ENCODE data around the gene PTPRU. TPM values are rescaled to one million over a fixed set of nuclear protein-coding genes. Genes with fewer than 3 reads are reported as not detected.

Gene PTPRU
- total RNA-seq, 1 experiment from 2014 or later, result 40.7 TPM

GRCh38 chr1:29243023-29243870 lies 6.9 kb downstream of the PTPRU start:
- Histone ChIP-seq H4K20me1 (ENCODE audit: insufficient read depth) (no peaks in the 10 kb centered on the region), H3K4me1 (ENCODE audit: control insufficient read depth in 1 of 2, insufficient read depth in 2 of 2, low read length in 2 of 2) (peaks cover 17 to 23% of the 10 kb centered on the region in 2 experiments), H3K9me2 (ENCODE audit: insufficient read depth) (no peaks in the 10 kb centered on the region), H3K36me3 (ENCODE audit: control insufficient read depth in 1 of 2, insufficient read depth in 2 of 2, low read length in 2 of 2) (no peaks in the 10 kb centered on the region), H3K4me3 (replicated peaks in 1 of 2; ENCODE audit: low read depth in 1 of 2, low read length in 2 of 2) (no peak overlapping the region), H3K27me3 (ENCODE audit: insufficient read depth, low read length) (no peaks in the 10 kb centered on the region), H3K9me3 (ENCODE audit: control insufficient read depth in 1 of 2, insufficient read depth in 1 of 2, low read depth in 1 of 2, low read length in 2 of 2) (no peaks in the 10 kb centered on the region), H3K79me2 (ENCODE audit: insufficient read depth, low read length) (peaks cover 26% of the 10 kb centered on the region; the same call in 1 of the 2 replicates), H3K9ac (ENCODE audit: low read length) (no peak overlapping the region), H3K4me2 (ENCODE audit: low read length) (no peak overlapping the region), H2AFZ (ENCODE audit: low read depth, low read length, poor library complexity, severe bottlenecking) (no peak overlapping the region), H3K27ac (ENCODE audit: low read depth, low read length) (no peak overlapping the region)
- ChIA-PET RAD21 (ENCODE audit: low non-redundant PET in 1 of 2, low total read pairs in 2 of 2, uncharacterized antibody in 2 of 2, unreplicated experiment in 2 of 2) (no interaction called here), POLR2A (no interaction called here), CTCF (no interaction called here)
- no peak for TF ChIP-seq CEBPB (IDR thresholded peaks at IDR 0.05; ENCODE audit: low read depth)
- no peak for TF ChIP-seq RAD21 (IDR thresholded peaks at IDR 0.05; ENCODE audit: low read depth)
- TF ChIP-seq POLR2AphosphoS5 (IDR thresholded peaks at IDR 0.05; ENCODE audit: low read depth, low read length), result no peak
- TF ChIP-seq ZFX (IDR thresholded peaks at IDR 0.05), result no peak
- TF ChIP-seq REST (IDR thresholded peaks at IDR 0.05; ENCODE audit: low read depth), result no peak
- TF ChIP-seq SRF (IDR thresholded peaks at IDR 0.05; ENCODE audit: low read depth), result no peak
- no peak for TF ChIP-seq EGR1 (IDR thresholded peaks at IDR 0.05; ENCODE audit: low read depth)
- no peak for TF ChIP-seq ZBTB33 (IDR thresholded peaks at IDR 0.05; ENCODE audit: extremely low read depth, insufficient replicate concordance, low read length)
- TF ChIP-seq MAX (IDR thresholded peaks at IDR 0.05), result no peak
- intact Hi-C loops (cut with micrococcal nuclease), result loop anchor here (10.0 kb wide), 1 partner anchor 102 kb away; no protein-coding TSS in a partner anchor
- DNase-seq (ENCODE audit: low read depth, low spot score), result no peak
- ATAC-seq, result no peak
- BruUV-seq (replicated peaks), result no TSS peak
